K562 (cell line): ENCODE measurements around the gene PREX1. TPM values are rescaled to one million over a fixed set of nuclear protein-coding genes. Genes with fewer than 3 reads are reported as not detected.

Source experiments
- ATAC-seq: fragments of 200-7000 bp; cut with Tn5 transposase; 3 replicates; pipeline ENCODE4 v1.9.1; 2020; ENCODE audit warnings: moderate library complexity
- BruUV-seq: library from RNA; stranded (reverse); fragments of 400-500 nt; replicated peaks from 2 replicates; lab custom pipeline; 2021; lab: Mats Ljungman, UMichigan
- CTCF ChIA-PET: fragments of 300-600 bp; formaldehyde crosslinking; extraction: SDS; loops from one replicate; lab custom pipeline; 2021; ENCODE audit warnings: low intra/inter-chr PET ratio; lab: Yijun Ruan, JAX
- POLR2A ChIA-PET: fragments of 300-600, 350-650 bp; sonication (Branson Sonifier 250); formaldehyde crosslinking; extraction: SDS; loops from one replicate; lab custom pipeline; 2021; ENCODE audit warnings: antibody characterized with exemption, inconsistent platforms; lab: Yijun Ruan, JAX
- DNase-seq, 4 experiments: peaks; one replicate each; pipeline versions ENCODE4 v3.0.0 to v3.0.0-alpha.2; 2011 to 2018; ENCODE audit warnings: low spot score in 3 of 4, mixed read lengths in 3 of 4; ENCODE audit errors: extremely low read depth in 1 of 4
- FAIRE-seq: peaks from 2 replicates; lab custom pipeline; 2011; peaks lifted over from hg19 to GRCh38; lab: Jason Lieb, UNC
- H2AFZ ChIP-seq: 2 replicates; pipeline ENCODE4 v1.6.0; 2011; ENCODE audit warnings: low read depth, low read length, control low read depth, inconsistent platforms
- H3K27ac ChIP-seq: fragments of 200-600 bp; 3 replicates; pipeline ENCODE4 v1.8.0; 2011; ENCODE audit warnings: low read depth, mild to moderate bottlenecking, control low read depth, inconsistent platforms, low read length, moderate library complexity, mixed read lengths; ENCODE audit errors: extremely low read depth
- H3K27me3 ChIP-seq, 2 experiments: fragments of 300-600 bp in 1 of 2; 2 replicates in 1 of 2; 3 replicates in 1 of 2; pipeline versions ENCODE4 v1.6.0 to v1.8.0; 2011; ENCODE audit warnings: inconsistent platforms in 2 of 2, low read length in 2 of 2, mild to moderate bottlenecking in 1 of 2, mixed read lengths in 1 of 2, moderate library complexity in 1 of 2; ENCODE audit not compliant: control insufficient read depth in 2 of 2, insufficient read depth in 2 of 2
- H3K36me3 ChIP-seq: fragments of 300-600 bp; 3 replicates; pipeline ENCODE4 v1.8.0; 2011; ENCODE audit warnings: mild to moderate bottlenecking, low read length, inconsistent platforms; ENCODE audit not compliant: control insufficient read depth, insufficient read depth
- H3K4me1 ChIP-seq, 2 experiments: fragments of 200-600 bp in 1 of 2; replicated peaks in 1 of 2; 2 replicates in 1 of 2; 3 replicates in 1 of 2; pipeline versions ENCODE4 v1.5.1 to v1.8.0; 2011; ENCODE audit warnings: inconsistent platforms in 2 of 2, low read length in 2 of 2, mild to moderate bottlenecking in 1 of 2, mixed read lengths in 1 of 2, moderate library complexity in 1 of 2; ENCODE audit not compliant: control insufficient read depth in 2 of 2, insufficient read depth in 2 of 2
- H3K4me2 ChIP-seq: 2 replicates; pipeline ENCODE4 v1.6.1; 2011; ENCODE audit warnings: low read length, control low read depth, inconsistent platforms, mixed read lengths; ENCODE audit not compliant: insufficient read depth
- H3K4me3 ChIP-seq: fragments of 200-600 bp; sonication (generic), shearing (Covaris generic); 2 replicates; pipeline ENCODE4 v1.5.1; 2016; ENCODE audit warnings: control low read depth, inconsistent platforms
- H3K79me2 ChIP-seq: fragments of 200-600 bp; 3 replicates; pipeline ENCODE4 v1.8.0; 2011; ENCODE audit warnings: low read length, inconsistent platforms; ENCODE audit not compliant: control insufficient read depth, insufficient read depth
- H3K9ac ChIP-seq, 2 experiments: 2 replicates each; pipeline versions ENCODE4 v1.6.0 to v1.6.1; 2011; ENCODE audit warnings: low read depth in 2 of 2, low read length in 2 of 2, control low read depth in 1 of 2, inconsistent platforms in 1 of 2, mild to moderate bottlenecking in 1 of 2, mixed read lengths in 1 of 2; ENCODE audit not compliant: insufficient read depth in 1 of 2
- H3K9me1 ChIP-seq: one replicate; pipeline ENCODE4 v1.6.0; 2011; ENCODE audit warnings: inconsistent platforms, mild to moderate bottlenecking, low read length, moderate library complexity; ENCODE audit not compliant: control insufficient read depth, insufficient read depth
- H3K9me3 ChIP-seq: replicated peaks from 2 replicates; pipeline ENCODE4 v1.5.1; 2011; ENCODE audit warnings: low read depth, low read length, inconsistent platforms; ENCODE audit not compliant: control insufficient read depth, insufficient read depth
- H4K20me1 ChIP-seq: replicated peaks from 2 replicates; pipeline ENCODE4 v1.6.1; 2011; ENCODE audit warnings: low read length, inconsistent platforms, mixed read lengths; ENCODE audit not compliant: control insufficient read depth, insufficient read depth
- ATF4 ChIP-seq: fragments of 450-650 bp; formaldehyde crosslinking; IDR thresholded peaks from 2 replicates; pipeline ENCODE4 v1.4.0; 2022; ENCODE audit warnings: mild to moderate bottlenecking, moderate library complexity
- CXXC5 ChIP-seq: fragments of 250-450 bp; sonication (Bioruptor Pico); IDR thresholded peaks from 2 replicates; pipeline ENCODE4 v1.8.0; 2022; ENCODE audit warnings: inconsistent platforms, mild to moderate bottlenecking, moderate library complexity
- ETV6 ChIP-seq, 3 experiments: fragments of 150-350 bp in 1 of 3; sonication (generic) in 1 of 3; formaldehyde crosslinking in 1 of 3; IDR thresholded peaks; 2 replicates each; pipeline versions ENCODE4 v1.6.1 to v1.8.0; 2014 to 2022; ENCODE audit warnings: borderline replicate concordance in 2 of 3, low read depth in 2 of 3, antibody characterized with exemption in 1 of 3, low read length in 1 of 3, mild to moderate bottlenecking in 1 of 3, missing genetic modification reagents in 1 of 3
- NFIX ChIP-seq: fragments of 250-450 bp; sonication (Bioruptor Pico); IDR thresholded peaks from 2 replicates; pipeline ENCODE4 v1.4.0; 2020; ENCODE audit warnings: low read depth, mild to moderate bottlenecking, moderate library complexity
- POLR2AphosphoS5 ChIP-seq: IDR thresholded peaks from 2 replicates; pipeline ENCODE4 v1.6.1; 2011; ENCODE audit warnings: mild to moderate bottlenecking, low read depth, low read length, moderate library complexity; ENCODE audit not compliant: control insufficient read depth, insufficient read depth
- POLR2B ChIP-seq: fragments of 450-650 bp; IDR thresholded peaks from 2 replicates; pipeline ENCODE4 v1.6.1; 2018; ENCODE audit warnings: low read depth; ENCODE audit not compliant: partially characterized antibody
- PPARD ChIP-seq: fragments of 250-450 bp; sonication (Bioruptor Pico); IDR thresholded peaks from 2 replicates; pipeline ENCODE4 v1.8.0; 2022; ENCODE audit warnings: inconsistent platforms, mild to moderate bottlenecking, moderate library complexity
- ZNF318 ChIP-seq, 2 experiments: fragments of 450-650 bp; IDR thresholded peaks; 2 replicates each; pipeline ENCODE4 v1.6.1; 2016; ENCODE audit warnings: mild to moderate bottlenecking in 2 of 2, borderline replicate concordance in 1 of 2, low read depth in 1 of 2, moderate library complexity in 1 of 2
- ZNF384 ChIP-seq: IDR thresholded peaks from 2 replicates; pipeline ENCODE4 v1.6.1; 2012; ENCODE audit warnings: low read depth, low read length, improper control_type of control experiment
- WGBS: fragments of 100-300 bp; shearing (Covaris generic); methylation state at CpG from one replicate; pipeline ENCODE4 v1.1.6; 2016; ENCODE audit warnings: low coverage, mixed read lengths; ENCODE audit not compliant: insufficient coverage; ENCODE audit errors: missing lambda C conversion rate; 5-methylcytosine and 5-hydroxymethylcytosine counted together
- in situ Hi-C: fragments of 300-500 bp; cut with MboI; formaldehyde crosslinking; loops from 4 replicates; pipeline ENCODE4 v1.15.0; 2018; ENCODE audit warnings: inconsistent platforms, mixed read lengths
- intact Hi-C: fragments of 100-400 bp; cut with micrococcal nuclease; formaldehyde crosslinking; loops from 2 replicates; pipeline ENCODE4 v1.14.2; 2022
- polyA plus RNA-seq, 8 experiments: library from polyadenylated mRNA; depleted of rRNA in 4 of 8; stranded (reverse) in 5 of 8; unstranded in 3 of 8; fragments of >200 nt; fragmentation: Nextera tagmentation in 2 of 8; fragmentation: Illumina TruSeq in 1 of 8; extraction: Ambion mirVana in 2 of 8; extraction: Trizol in 1 of 8; gene quantifications; 2 replicates each; pipeline versions ENCODE4 v1.2.1 to v1.2.3, GENCODE V29; 2011 to 2014; ENCODE audit warnings: inconsistent platforms in 1 of 8, missing spikeins in 1 of 8
- total RNA-seq, 7 experiments: library from RNA; depleted of rRNA in 6 of 7; stranded (reverse); fragments of >200 nt in 6 of 7; fragmentation: Illumina TruSeq in 2 of 7; extraction: Trizol in 2 of 7; gene quantifications; 2 replicates each; pipeline versions ENCODE4 v1.2.1 to v1.2.3, GENCODE V29; 2011 to 2021; ENCODE audit warnings: low replicate concordance in 1 of 7

The PREX1 gene
- total and polyA plus RNA-seq, 9 of the 15 experiments (the other 6 are each of a cell fraction or from before 2014, with no cell fraction given): 0.37 to 10.4 (median 4.8) TPM

- Histone ChIP-seq H2AFZ (no peak overlapping the region), H3K4me1 (peaks cover 13 to 18% of the 10 kb centered on the region in 2 experiments; a peak in 4 of 5 replicates), H3K9me3 (no peaks in the 10 kb centered on the region), H3K36me3 (no peaks in the 10 kb centered on the region), H3K79me2 (no peaks in the 10 kb centered on the region), H3K27me3 (no peaks in the 10 kb centered on the region), H3K9ac (no peak overlapping the region), H3K27ac (no peak overlapping the region), H4K20me1 (no peaks in the 10 kb centered on the region), H3K4me3 (no peak overlapping the region), H3K4me2 (no peak overlapping the region), H3K9me1 (no peaks in the 10 kb centered on the region)
- ChIA-PET POLR2A (interaction anchor here (0.6 to 1.6 kb wide), 2 partner anchors 10 to 35 kb away, joined by 3 to 6 read pairs; no protein-coding TSS in a partner anchor), CTCF (no interaction called here)
- intact Hi-C loops (no loop called here), in situ Hi-C loops (no loop called here)
- DNase-seq: no peak
- no peak for FAIRE-seq
- WGBS: 54% methylated on average over 4 of the region's 4 CpGs
- no peak for ATAC-seq
- TF ChIP-seq POLR2AphosphoS5 (no peak), ATF4 (CRISPR knock-in tag) (no peak), POLR2B (no peak), ETV6 (IDR thresholded peaks at IDR 0.05; ENCODE audit: borderline replicate concordance in 1 of 2, low read depth in 2 of 2, low read length in 1 of 2) (no peak), ETV6 (CRISPR knock-in tag; IDR thresholded peaks at IDR 0.05; ENCODE audit: borderline replicate concordance) (no peak), NFIX (CRISPR knock-in tag) (no peak), ZNF384 (no peak), PPARD (CRISPR knock-in tag) (no peak), CXXC5 (CRISPR knock-in tag) (no peak), ZNF318 (IDR thresholded peaks at IDR 0.05; ENCODE audit: borderline replicate concordance in 1 of 2, low read depth in 1 of 2) (no peak)
- no TSS peak for BruUV-seq
Observed at GRCh38 chr20:48855046-48855445, 27.2 kb upstream of the PREX1 start.
